ENCODE measurements around the gene OCRL.

Gene OCRL

GRCh38 chrX:129574214-129574613 is 34.2 kb downstream of the OCRL start:
- no peak for DNase-seq (ENCODE audit: low spot score)
- TF ChIP-seq CTCF (IDR thresholded peaks at IDR 0.05; ENCODE audit: extremely low read depth, missing control alignments): no peak

GRCh38 chrX:129576539-129576938 is 36.5 kb downstream of the OCRL start:
- DNase-seq (ENCODE audit: low spot score): no peak
- TF ChIP-seq CTCF (IDR thresholded peaks at IDR 0.05; ENCODE audit: extremely low read depth, missing control alignments): no peak

GRCh38 chrX:129577473-129577872 is 37.4 kb downstream of the OCRL start:
- TF ChIP-seq CTCF (IDR thresholded peaks at IDR 0.05; ENCODE audit: extremely low read depth, missing control alignments): no peak
- DNase-seq (ENCODE audit: low spot score): no peak

GRCh38 chrX:129577877-129578276 is 37.8 kb downstream of the OCRL start:
- no peak for TF ChIP-seq CTCF (IDR thresholded peaks at IDR 0.05; ENCODE audit: extremely low read depth, missing control alignments)
- no peak for DNase-seq (ENCODE audit: low spot score)

- no peak for DNase-seq (ENCODE audit: low spot score)
- TF ChIP-seq CTCF (IDR thresholded peaks at IDR 0.05; ENCODE audit: extremely low read depth, missing control alignments): no peak
Measured at GRCh38 chrX:129581904-129582303, 41.8 kb downstream of the OCRL start.

- no peak for DNase-seq (ENCODE audit: low spot score)
- no peak for TF ChIP-seq CTCF (IDR thresholded peaks at IDR 0.05; ENCODE audit: extremely low read depth, missing control alignments)
Measured at GRCh38 chrX:129585167-129585566, 45.1 kb downstream of the OCRL start.

- DNase-seq (ENCODE audit: low spot score): no peak
- TF ChIP-seq CTCF (IDR thresholded peaks at IDR 0.05; ENCODE audit: extremely low read depth, missing control alignments): no peak
Measured at GRCh38 chrX:129585691-129586090, 45.6 kb downstream of the OCRL start.
